Measurements from ENCODE around the gene RFLNA. TPM values are rescaled to one million over a fixed set of nuclear protein-coding genes. Genes with fewer than 3 reads are reported as not detected.

The RFLNA gene
- total RNA-seq, 2 experiments from 2014 or later, result not detected

DNA sequence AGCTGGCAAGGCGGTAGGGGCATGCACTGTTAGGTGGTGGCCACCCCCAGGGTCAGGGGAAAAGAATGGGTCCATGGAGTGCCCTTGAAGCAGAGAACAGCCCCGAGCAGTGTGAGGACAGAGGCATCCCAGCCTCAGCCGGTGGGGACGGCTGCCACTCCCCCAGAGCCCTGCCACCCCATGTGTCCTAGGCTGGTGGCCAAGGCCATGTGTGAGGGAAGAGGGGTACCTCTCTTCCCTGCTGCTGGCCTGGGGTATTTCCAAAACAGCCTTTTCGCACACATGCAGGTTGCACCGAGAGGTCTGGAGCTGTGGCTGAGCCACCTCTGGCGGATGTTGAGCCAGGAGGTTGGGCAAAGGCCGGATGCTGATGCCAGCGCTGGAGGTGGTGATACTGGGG is 19.9 kb downstream of the RFLNA start:
- no peaks in the 10 kb centered on the region; the same call in 1 of the 2 replicates for H4K20me1 ChIP-seq (ENCODE audit: insufficient read depth, low read length)
- POLR2A ChIA-PET, result no interaction called here
- no peak overlapping the region for H3K4me2 ChIP-seq (ENCODE audit: low read length)
- no peaks in the 10 kb centered on the region for H3K9me3 ChIP-seq (ENCODE audit: low read length)
- no peaks in the 10 kb centered on the region for H3K9me2 ChIP-seq (ENCODE audit: insufficient read depth, low read length)
- TF ChIP-seq CTCF (conservative IDR thresholded peaks at IDR 0.05; ENCODE audit: low read length) (no peak), EZH2phosphoT487 (IDR thresholded peaks at IDR 0.05; ENCODE audit: borderline replicate concordance, low read depth, low read length) (no peak)
- H3K4me1 ChIP-seq (ENCODE audit: insufficient read depth, low read length, poor library complexity, severe bottlenecking), result no peaks in the 10 kb centered on the region
- H3K4me3 ChIP-seq (ENCODE audit: low read depth, low read length, poor library complexity, severe bottlenecking), result no peak overlapping the region
- intact Hi-C loops (cut with micrococcal nuclease; ENCODE audit: unreplicated experiment), result no loop called here
- CTCF ChIA-PET (ENCODE audit: unreplicated experiment), result interaction anchor here (0.6 kb wide), 1 partner anchor 586 kb away, joined by 3 read pairs; no protein-coding TSS in a partner anchor
- H2AFZ ChIP-seq (ENCODE audit: low read length), result no peak overlapping the region
- DNase-seq (ENCODE audit: low spot score), result no peak
- BruUV-seq (replicated peaks), result no TSS peak
- no peak overlapping the region for H3K27ac ChIP-seq (ENCODE audit: low read depth, low read length, poor library complexity, severe bottlenecking)
- H3K79me2 ChIP-seq (ENCODE audit: insufficient read depth, low read depth, low read length), result no peaks in the 10 kb centered on the region
- H3K36me3 ChIP-seq (ENCODE audit: insufficient read depth, low read length), result no peaks in the 10 kb centered on the region

DNA sequence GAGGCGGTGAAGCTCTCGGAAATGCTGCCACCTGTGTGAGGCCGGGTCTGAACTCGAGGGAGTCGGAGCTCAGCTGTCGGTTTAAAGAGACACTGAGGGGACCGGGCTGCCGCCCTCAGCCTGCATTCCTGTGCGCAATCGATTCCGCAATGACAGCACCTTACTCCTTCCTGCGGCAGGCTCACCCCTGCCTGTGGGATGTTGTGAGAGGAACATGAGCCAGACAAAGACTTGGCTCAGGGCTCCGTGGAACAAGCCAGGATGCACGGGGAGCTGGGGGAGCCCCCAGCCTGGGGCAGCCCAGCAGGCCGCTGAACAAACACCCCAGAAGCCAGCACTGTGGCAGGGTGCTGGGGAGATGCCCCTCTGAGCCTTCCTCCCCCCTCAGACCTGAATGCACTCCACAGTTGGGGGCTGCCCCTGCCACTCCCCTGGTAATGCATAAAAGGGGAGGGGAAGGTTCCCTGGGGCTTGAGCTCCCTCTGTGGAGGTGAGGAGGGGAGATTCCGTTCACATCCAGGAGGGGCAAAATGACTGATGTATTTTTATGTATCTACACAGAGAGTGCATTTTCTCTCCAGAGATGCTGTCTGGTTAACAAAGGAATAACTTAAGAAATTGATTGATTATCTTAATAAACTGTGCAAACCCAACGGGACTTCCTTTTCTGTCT is 20.6 kb downstream of the RFLNA start:
- no peaks in the 10 kb centered on the region; the same call in 1 of the 2 replicates for H4K20me1 ChIP-seq (ENCODE audit: insufficient read depth, low read length)
- H3K79me2 ChIP-seq (ENCODE audit: insufficient read depth, low read depth, low read length), result no peaks in the 10 kb centered on the region
- no peaks in the 10 kb centered on the region for H3K9me3 ChIP-seq (ENCODE audit: low read length)
- no peak overlapping the region for H3K4me3 ChIP-seq (ENCODE audit: low read depth, low read length, poor library complexity, severe bottlenecking)
- H2AFZ ChIP-seq (ENCODE audit: low read length), result no peak overlapping the region
- intact Hi-C loops (cut with micrococcal nuclease; ENCODE audit: unreplicated experiment), result no loop called here
- no peaks in the 10 kb centered on the region for H3K9me2 ChIP-seq (ENCODE audit: insufficient read depth, low read length)
- no peaks in the 10 kb centered on the region for H3K36me3 ChIP-seq (ENCODE audit: insufficient read depth, low read length)
- H3K4me2 ChIP-seq (ENCODE audit: low read length), result no peak overlapping the region
- DNase-seq (ENCODE audit: low spot score), result no peak
- ChIA-PET POLR2A (interaction anchor here (0.5 kb wide), 1 partner anchor 185 kb away, joined by 4 read pairs; no protein-coding TSS in a partner anchor), CTCF (ENCODE audit: unreplicated experiment) (interaction anchor here (0.6 kb wide), 1 partner anchor 586 kb away, joined by 3 read pairs; no protein-coding TSS in a partner anchor)
- no peak overlapping the region for H3K27ac ChIP-seq (ENCODE audit: low read depth, low read length, poor library complexity, severe bottlenecking)
- H3K4me1 ChIP-seq (ENCODE audit: insufficient read depth, low read length, poor library complexity, severe bottlenecking), result no peaks in the 10 kb centered on the region
- TF ChIP-seq CTCF (conservative IDR thresholded peaks at IDR 0.05; ENCODE audit: low read length), result no peak
- no peak for TF ChIP-seq EZH2phosphoT487 (IDR thresholded peaks at IDR 0.05; ENCODE audit: borderline replicate concordance, low read depth, low read length)
- BruUV-seq (replicated peaks), result no TSS peak

DNA sequence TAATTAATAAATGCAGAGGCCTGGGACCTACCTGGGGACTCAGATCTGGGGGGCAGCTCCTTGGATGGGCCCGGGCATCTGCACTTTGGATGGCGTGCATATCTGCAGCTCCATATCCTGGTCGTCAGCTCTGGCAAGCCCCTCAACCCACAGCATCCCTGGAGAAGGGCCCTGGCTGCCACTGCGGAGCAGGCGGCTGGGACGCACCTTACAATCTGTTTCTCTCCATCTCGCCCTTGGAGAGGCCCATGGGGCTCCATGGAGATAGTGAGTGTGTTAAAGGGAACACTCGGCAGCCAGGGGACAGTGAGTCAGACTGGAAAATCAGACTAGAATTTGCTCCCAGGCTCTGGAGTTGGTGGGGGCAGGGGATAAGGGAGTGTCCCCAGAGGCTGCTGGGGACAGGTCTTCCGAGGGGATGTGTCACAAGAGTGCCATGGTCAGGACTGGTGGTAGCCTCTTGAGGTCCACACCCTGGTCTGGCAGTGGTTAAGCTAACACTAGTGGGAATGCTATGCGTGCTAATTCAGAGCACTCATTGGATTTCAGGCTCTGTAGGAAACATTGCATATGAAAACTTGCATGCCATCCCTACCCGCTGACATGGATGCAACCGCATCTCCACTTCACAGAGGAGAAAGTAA is 21.5 kb downstream of the RFLNA start:
- no peak overlapping the region for H3K27ac ChIP-seq (ENCODE audit: low read depth, low read length, poor library complexity, severe bottlenecking)
- H4K20me1 ChIP-seq (ENCODE audit: insufficient read depth, low read length), result no peaks in the 10 kb centered on the region; the same call in 1 of the 2 replicates
- BruUV-seq (replicated peaks), result no TSS peak
- H3K4me1 ChIP-seq (ENCODE audit: insufficient read depth, low read length, poor library complexity, severe bottlenecking), result no peaks in the 10 kb centered on the region
- no peak overlapping the region for H3K4me3 ChIP-seq (ENCODE audit: low read depth, low read length, poor library complexity, severe bottlenecking)
- ChIA-PET POLR2A (interaction anchor here (0.5 kb wide), 1 partner anchor 186 kb away, joined by 4 read pairs; no protein-coding TSS in a partner anchor), CTCF (ENCODE audit: unreplicated experiment) (no interaction called here)
- H3K79me2 ChIP-seq (ENCODE audit: insufficient read depth, low read depth, low read length), result no peaks in the 10 kb centered on the region
- intact Hi-C loops (cut with micrococcal nuclease; ENCODE audit: unreplicated experiment), result no loop called here
- no peaks in the 10 kb centered on the region for H3K9me2 ChIP-seq (ENCODE audit: insufficient read depth, low read length)
- no peaks in the 10 kb centered on the region for H3K9me3 ChIP-seq (ENCODE audit: low read length)
- DNase-seq (ENCODE audit: low spot score), result no peak
- no peak for TF ChIP-seq EZH2phosphoT487 (IDR thresholded peaks at IDR 0.05; ENCODE audit: borderline replicate concordance, low read depth, low read length)
- no peak for TF ChIP-seq CTCF (conservative IDR thresholded peaks at IDR 0.05; ENCODE audit: low read length)
- H3K36me3 ChIP-seq (ENCODE audit: insufficient read depth, low read length), result no peaks in the 10 kb centered on the region
- no peak overlapping the region for H2AFZ ChIP-seq (ENCODE audit: low read length)
- no peak overlapping the region for H3K4me2 ChIP-seq (ENCODE audit: low read length)
